Neutrophil (primary cell): ENCODE data around the gene RPRM.

ENCODE experiments used
- H3K27ac ChIP-seq: fragments of 200-600 bp; sonication (generic); 2 replicates; pipeline ENCODE4 v1.5.1; 2016; ENCODE audit warnings: mild to moderate bottlenecking, moderate library complexity
- H3K27me3 ChIP-seq: fragments of 200-600 bp; sonication (generic); 2 replicates; pipeline ENCODE4 v1.6.0; 2016; ENCODE audit warnings: mild to moderate bottlenecking
- H3K36me3 ChIP-seq: fragments of 200-600 bp; sonication (generic); 2 replicates; pipeline ENCODE4 v1.5.1; 2017
- H3K4me1 ChIP-seq, 2 experiments: fragments of 200-600 bp in 1 of 2; sonication (generic) in 1 of 2; 1 replicate in 1 of 2; 2 replicates in 1 of 2; pipeline versions ENCODE4 v1.5.1 to v1.6.1; 2013 to 2016; ENCODE audit warnings: low read depth in 1 of 2, low read length in 1 of 2, mild to moderate bottlenecking in 1 of 2, moderate library complexity in 1 of 2; ENCODE audit not compliant: control insufficient read depth in 1 of 2, insufficient read depth in 1 of 2
- H3K4me3 ChIP-seq, 2 experiments: fragments of 200-600 bp in 1 of 2; sonication (generic) in 1 of 2; 1 replicate in 1 of 2; 2 replicates in 1 of 2; pipeline ENCODE4 v1.5.1; 2013 to 2016; ENCODE audit warnings: low read depth in 1 of 2, low read length in 1 of 2, mild to moderate bottlenecking in 1 of 2, moderate library complexity in 1 of 2
- H3K9me3 ChIP-seq: fragments of 200-600 bp; sonication (generic); 2 replicates; pipeline ENCODE4 v1.5.1; 2016
- CTCF ChIP-seq: fragments of 200-600 bp; sonication (generic); IDR thresholded peaks from 2 replicates; pipeline ENCODE4 v1.5.1; 2016; ENCODE audit warnings: antibody characterized with exemption

Gene RPRM

GRCh38 chr2:153431114-153431513 lies 47.4 kb downstream of the RPRM start:
- H3K9me3 ChIP-seq, result no peaks in the 10 kb centered on the region
- H3K27ac ChIP-seq, result no peak overlapping the region
- H3K36me3 ChIP-seq, result no peaks in the 10 kb centered on the region
- no peak for TF ChIP-seq CTCF
- H3K4me1 ChIP-seq, result no peaks in the 10 kb centered on the region
- H3K4me3 ChIP-seq, result no peak overlapping the region
- H3K27me3 ChIP-seq, result no peaks in the 10 kb centered on the region
